ENCODE results near the gene EVA1C. TPM values are rescaled to one million over a fixed set of nuclear protein-coding genes. Genes with fewer than 3 reads are reported as not detected.

The EVA1C gene
- total RNA-seq, 2 donors from 2014 or later: 25.5 to 45.9 TPM

GRCh38 chr21:32469628-32470027, 57.1 kb downstream of the EVA1C start:
- Histone ChIP-seq H3K36me3 (peaks cover 66% of the 10 kb centered on the region), H3K27ac (no peak overlapping the region), H3K27me3 (no peaks in the 10 kb centered on the region), H3K4me3 (no peak overlapping the region), H3K9me3 (no peaks in the 10 kb centered on the region), H3K4me1 (peaks cover 0 to 5% of the 10 kb centered on the region in 2 donors)
- DNase-seq (ENCODE audit: low spot score): no peak
- TF ChIP-seq CTCF (IDR thresholded peaks at IDR 0.05): no peak

GRCh38 chr21:32470206-32470605, 57.7 kb downstream of the EVA1C start:
- Histone ChIP-seq H3K36me3 (peaks cover 63% of the 10 kb centered on the region), H3K27me3 (no peaks in the 10 kb centered on the region), H3K4me3 (no peak overlapping the region), H3K27ac (no peak overlapping the region), H3K4me1 (peaks cover 0 to 10% of the 10 kb centered on the region in 2 donors), H3K9me3 (no peaks in the 10 kb centered on the region)
- no peak for DNase-seq (ENCODE audit: low spot score)
- TF ChIP-seq CTCF (IDR thresholded peaks at IDR 0.05): no peak

- peaks cover 0 to 20% of the 10 kb centered on the region in 2 donors for H3K4me1 ChIP-seq
- no peak overlapping the region for H3K27ac ChIP-seq
- H3K27me3 ChIP-seq: no peaks in the 10 kb centered on the region
- no peak for TF ChIP-seq CTCF (IDR thresholded peaks at IDR 0.05)
- no peak overlapping the region for H3K4me3 ChIP-seq
- no peak for DNase-seq (ENCODE audit: low spot score)
- H3K36me3 ChIP-seq: peaks cover 55% of the 10 kb centered on the region
- H3K9me3 ChIP-seq: no peaks in the 10 kb centered on the region
These were observed 60.6 kb downstream of the EVA1C start for GRCh38 chr21:32472890-32473765.

- TF ChIP-seq CTCF (IDR thresholded peaks at IDR 0.05): no peak
- peaks cover 0 to 20% of the 10 kb centered on the region in 2 donors for H3K4me1 ChIP-seq
- DNase-seq (ENCODE audit: low spot score): no peak
- no peak overlapping the region for H3K27ac ChIP-seq
- no peak overlapping the region for H3K4me3 ChIP-seq
- H3K9me3 ChIP-seq: no peaks in the 10 kb centered on the region
- H3K36me3 ChIP-seq: peaks cover 52% of the 10 kb centered on the region
- no peaks in the 10 kb centered on the region for H3K27me3 ChIP-seq
These were observed 61.9 kb downstream of the EVA1C start for GRCh38 chr21:32474179-32475059.

- no peak for DNase-seq (ENCODE audit: low spot score)
- no peak for TF ChIP-seq CTCF (IDR thresholded peaks at IDR 0.05)
- H3K27me3 ChIP-seq: no peaks in the 10 kb centered on the region
- no peak overlapping the region for H3K4me3 ChIP-seq
- no peaks in the 10 kb centered on the region for H3K9me3 ChIP-seq
- no peak overlapping the region for H3K27ac ChIP-seq
- H3K36me3 ChIP-seq: peaks cover 43% of the 10 kb centered on the region
- peaks cover 0 to 20% of the 10 kb centered on the region in 2 donors for H3K4me1 ChIP-seq
These were observed 62.8 kb downstream of the EVA1C start for GRCh38 chr21:32475162-32475812.

All from right atrium auricular region (tissue), 2 donors.